ENCODE results near the gene IPO4. TPM values are rescaled to one million over a fixed set of nuclear protein-coding genes. Genes with fewer than 3 reads are reported as not detected.

IPO4 gene
- total and polyA plus RNA-seq, 2 experiments from 2014 or later, result 34.2 to 105 TPM

- TF ChIP-seq NANOG (IDR thresholded peaks at IDR 0.05; ENCODE audit: borderline replicate concordance), result no peak
- TF ChIP-seq CTCF (conservative IDR thresholded peaks at IDR 0.05; ENCODE audit: low read depth in 2 of 2), result no peak
- TF ChIP-seq STAT1 (IDR thresholded peaks at IDR 0.05; ENCODE audit: unreplicated experiment), result no peak
- TF ChIP-seq ZNF331 (CRISPR knock-in tag; IDR thresholded peaks at IDR 0.05; ENCODE audit: low read depth), result no peak
- TF ChIP-seq EZH2phosphoT487 (IDR thresholded peaks at IDR 0.05; ENCODE audit: unreplicated experiment), result no peak
- TF ChIP-seq EZH2 (IDR thresholded peaks at IDR 0.05; ENCODE audit: low read depth, unreplicated experiment), result no peak
- no peak for TF ChIP-seq CREB1 (CRISPR knock-in tag; IDR thresholded peaks at IDR 0.05; ENCODE audit: low read depth)
- no peak for TF ChIP-seq POLR2AphosphoS5 (IDR thresholded peaks at IDR 0.05; ENCODE audit: low read depth)
- TF ChIP-seq REST (IDR thresholded peaks at IDR 0.05; ENCODE audit: unreplicated experiment), result no peak
Measured at GRCh38 chr14:24144451-24144850, 44.2 kb downstream of the IPO4 start (continued).

- Histone ChIP-seq H2AFZ (no peak overlapping the region), H3K79me2 (replicated peaks; ENCODE audit: insufficient read depth) (peaks cover 46% of the 10 kb centered on the region), H3K27ac (ENCODE audit: low read depth) (no peak overlapping the region), H3K4me2 (no peak overlapping the region), H3K36me3 (ENCODE audit: insufficient read depth) (peaks cover 15% of the 10 kb centered on the region; the same call in 1 of the 2 replicates), H4K20me1 (replicated peaks; ENCODE audit: insufficient read depth) (peaks cover 16% of the 10 kb centered on the region), H3K4me1 (ENCODE audit: insufficient read depth) (peaks cover 23% of the 10 kb centered on the region), H3F3A (replicated peaks; ENCODE audit: low read depth) (peaks cover 21% of the 10 kb centered on the region), H3K27me3 (ENCODE audit: insufficient read depth) (no peaks in the 10 kb centered on the region), H3K9me2 (ENCODE audit: insufficient read depth) (no peaks in the 10 kb centered on the region), H3K4me3 (no peak overlapping the region)
- no peak for ATAC-seq
- Mint-ChIP-seq H3K9me3 (no peaks in the 10 kb centered on the region), H3K27me3 (ENCODE audit: insufficient read depth, low read depth, poor library complexity) (peaks cover 27% of the 10 kb centered on the region), H3K4me3 (no peak overlapping the region), H3K4me1 (peaks cover 35% of the 10 kb centered on the region), H3K27ac (no peak overlapping the region), H3K36me3 (ENCODE audit: low read depth) (peaks cover 49% of the 10 kb centered on the region)
- DNase-seq (ENCODE audit: low spot score), result no peak
- TF ChIP-seq CREB1 (CRISPR knock-in tag; IDR thresholded peaks at IDR 0.05; ENCODE audit: low read depth) (no peak), JUNB (IDR thresholded peaks at IDR 0.05; ENCODE audit: unreplicated experiment) (no peak), STAT1 (IDR thresholded peaks at IDR 0.05; ENCODE audit: unreplicated experiment) (no peak), REST (IDR thresholded peaks at IDR 0.05; ENCODE audit: unreplicated experiment) (no peak), EZH2 (IDR thresholded peaks at IDR 0.05; ENCODE audit: low read depth, unreplicated experiment) (no peak), ZNF114 (CRISPR knock-in tag; IDR thresholded peaks at IDR 0.05) (no peak), ETS1 (IDR thresholded peaks at IDR 0.05) (no peak), EZH2phosphoT487 (IDR thresholded peaks at IDR 0.05; ENCODE audit: unreplicated experiment) (no peak)
Measured at GRCh38 chr14:24143511-24143910, 45.1 kb downstream of the IPO4 start.
